Endothelial cell of umbilical vein (primary cell): ENCODE measurements around the gene ASAP2. TPM values are rescaled to one million over a fixed set of nuclear protein-coding genes. Genes with fewer than 3 reads are reported as not detected.

Experiments
- BruUV-seq: library from RNA; stranded (reverse); fragments of 400-500 nt; replicated peaks from 2 replicates; lab custom pipeline; 2021; lab: Mats Ljungman, UMichigan
- CTCF ChIA-PET: fragments of 300-600, 350-600 bp; sonication (Branson Sonifier 250); formaldehyde crosslinking; loops from one replicate; lab custom pipeline; 2021; ENCODE audit warnings: antibody characterized with exemption, inconsistent platforms; lab: Charles Lee
- POLR2A ChIA-PET: fragments of 300-600, 350-600 bp; sonication (Branson Sonifier 250); formaldehyde crosslinking; loops from one replicate; lab custom pipeline; 2021; ENCODE audit warnings: antibody characterized with exemption, inconsistent platforms; lab: Charles Lee
- DNase-seq: peaks from one replicate; pipeline ENCODE4 v3.0.0-alpha.2; 2011; ENCODE audit warnings: low read depth, low spot score
- FAIRE-seq: peaks from 2 replicates; lab custom pipeline; 2011; peaks lifted over from hg19 to GRCh38; lab: Jason Lieb, UNC
- H2AFZ ChIP-seq: 2 replicates; pipeline ENCODE4 v1.6.0; 2012; ENCODE audit warnings: low read depth, low read length, control low read depth, inconsistent platforms
- H3K27ac ChIP-seq: 2 replicates; pipeline ENCODE4 v1.5.1; 2011; ENCODE audit warnings: low read depth, mild to moderate bottlenecking, control low read depth, low read length, moderate library complexity; ENCODE audit not compliant: insufficient read depth
- H3K27me3 ChIP-seq, 2 experiments: 2 replicates each; pipeline versions ENCODE4 v1.6.0 to v1.6.1; 2011; ENCODE audit warnings: low read length in 2 of 2, mixed read lengths in 1 of 2; ENCODE audit not compliant: control insufficient read depth in 2 of 2, insufficient read depth in 2 of 2
- H3K36me3 ChIP-seq, 2 experiments: 2 replicates in 1 of 2; 3 replicates in 1 of 2; pipeline ENCODE4 v1.5.1; 2011; ENCODE audit warnings: low read length in 2 of 2, mild to moderate bottlenecking in 1 of 2, moderate library complexity in 1 of 2; ENCODE audit not compliant: control insufficient read depth in 2 of 2, insufficient read depth in 2 of 2; ENCODE audit errors: extremely low read depth in 1 of 2
- H3K4me1 ChIP-seq: 3 replicates; pipeline ENCODE4 v1.5.1; 2011; ENCODE audit warnings: mild to moderate bottlenecking, low read length; ENCODE audit not compliant: control insufficient read depth, insufficient read depth; ENCODE audit errors: extremely low read depth
- H3K4me2 ChIP-seq: 2 replicates; pipeline ENCODE4 v1.6.1; 2011; ENCODE audit warnings: low read length, control low read depth, mixed read lengths; ENCODE audit not compliant: insufficient read depth
- H3K4me3 ChIP-seq, 3 experiments: fragments of 200-600 bp in 1 of 3; sonication (generic), shearing (Covaris generic) in 1 of 3; replicated peaks in 1 of 3; 2 replicates each; pipeline ENCODE4 v1.5.1; 2011 to 2016; ENCODE audit warnings: control low read depth in 3 of 3, low read length in 3 of 3, mild to moderate bottlenecking in 2 of 3, inconsistent platforms in 1 of 3, low read depth in 1 of 3, moderate library complexity in 1 of 3; ENCODE audit not compliant: insufficient read depth in 1 of 3
- H3K79me2 ChIP-seq: 2 replicates; pipeline ENCODE4 v1.6.0; 2012; ENCODE audit warnings: low read length, inconsistent platforms; ENCODE audit not compliant: control insufficient read depth, insufficient read depth
- H3K9ac ChIP-seq: replicated peaks from 2 replicates; pipeline ENCODE3; 2011; ENCODE audit warnings: low read length, control low read depth; ENCODE audit not compliant: insufficient read depth; ENCODE audit errors: extremely low read depth
- H3K9me1 ChIP-seq: replicated peaks from 3 replicates; pipeline ENCODE4 v1.6.0; 2011; ENCODE audit warnings: mild to moderate bottlenecking, low read length; ENCODE audit not compliant: control insufficient read depth, insufficient read depth; ENCODE audit errors: extremely low read depth
- H3K9me3 ChIP-seq: replicated peaks from 2 replicates; pipeline ENCODE4 v1.5.1; 2012; ENCODE audit warnings: low read length, inconsistent platforms; ENCODE audit not compliant: control insufficient read depth, insufficient read depth
- H4K20me1 ChIP-seq: replicated peaks from 2 replicates; pipeline ENCODE3; 2011; ENCODE audit warnings: mild to moderate bottlenecking, low read length; ENCODE audit not compliant: control insufficient read depth, insufficient read depth; ENCODE audit errors: extremely low read depth
- CTCF ChIP-seq, 2 donors: IDR thresholded peaks; 1 replicate in 1 of 2; 2 replicates in 1 of 2; pipeline ENCODE4 v1.5.1; 2011; ENCODE audit warnings: low read length in 2 of 2, mild to moderate bottlenecking in 2 of 2, moderate library complexity in 2 of 2, control low read depth in 1 of 2, inconsistent platforms in 1 of 2, low read depth in 1 of 2; ENCODE audit not compliant: insufficient read depth in 1 of 2; ENCODE audit errors: extremely low read depth in 1 of 2
- EZH2 ChIP-seq: IDR thresholded peaks from 2 replicates; pipeline ENCODE4 v1.6.1; 2012; ENCODE audit warnings: borderline replicate concordance, low read depth, mild to moderate bottlenecking, moderate library complexity, low read length, inconsistent platforms; ENCODE audit not compliant: severe bottlenecking
- FOS ChIP-seq: IDR thresholded peaks from 2 replicates; pipeline ENCODE4 v1.6.1; 2011; ENCODE audit warnings: mild to moderate bottlenecking, low read length, moderate library complexity, borderline replicate concordance; ENCODE audit not compliant: insufficient read depth
- GATA2 ChIP-seq: IDR thresholded peaks from 2 replicates; pipeline ENCODE4 v1.7.0; 2011; ENCODE audit warnings: low read depth, mild to moderate bottlenecking, moderate library complexity, mixed read lengths, low read length; ENCODE audit not compliant: insufficient read length, insufficient read depth
- JUN ChIP-seq: IDR thresholded peaks from 2 replicates; pipeline ENCODE4 v1.6.1; 2011; ENCODE audit warnings: borderline replicate concordance, low read depth; ENCODE audit not compliant: insufficient read length, insufficient read depth
- MYC ChIP-seq: IDR thresholded peaks from one replicate; pipeline ENCODE4 v1.6.1; 2011; ENCODE audit warnings: mild to moderate bottlenecking, low read depth, low read length
- POLR2A ChIP-seq: IDR thresholded peaks from 2 replicates; pipeline ENCODE4 v1.6.1; 2012; ENCODE audit warnings: low read depth, mild to moderate bottlenecking, control low read depth, low read length
- POLR2AphosphoS5 ChIP-seq: IDR thresholded peaks from 2 replicates; pipeline ENCODE4 v1.6.1; 2012; ENCODE audit warnings: low read depth, mild to moderate bottlenecking, control low read depth, low read length, moderate library complexity; ENCODE audit not compliant: insufficient read depth
- dilution Hi-C: fragments of 300-500 bp; cut with MboI; formaldehyde crosslinking; loops from one replicate; pipeline ENCODE4 v1.15.0; 2019; ENCODE audit warnings: low sequenced_read_pairs; ENCODE audit not compliant: extremely low pct_ligation_motif_present
- intact Hi-C: fragments of 100-400 bp; cut with micrococcal nuclease; formaldehyde crosslinking; loops from one replicate; pipeline ENCODE4 v1.10.0; 2022
- polyA plus RNA-seq, 4 experiments: library from polyadenylated mRNA; depleted of rRNA in 3 of 4; stranded (reverse) in 3 of 4; unstranded in 1 of 4; fragments of >200 nt; gene quantifications; 2 replicates each; pipeline versions ENCODE4 v1.2.1 to v1.2.3, GENCODE V29; 2011 to 2012; ENCODE audit warnings: missing spikeins in 1 of 4
- total RNA-seq: library from RNA; stranded (reverse); gene quantifications from 2 replicates; pipeline ENCODE4 v1.2.3, GENCODE V29; 2021
- TF ChIP-seq, protein P1 (sequence below): IDR thresholded peaks from 2 replicates; pipeline ENCODE4 v1.6.1; 2011; ENCODE audit not compliant: insufficient read depth, insufficient read length

The ASAP2 gene
- total and polyA plus RNA-seq, 2 donors (not counting 3 experiments of a cell fraction or from before 2014, with no cell fraction given), result 31.1 to 79.2 TPM

GRCh38 chr2:9418746-9419145, 212.1 kb downstream of the ASAP2 start:
- CTCF ChIA-PET, result interaction anchor here (1.2 kb wide), 1 partner anchor 19 kb away, joined by 3 read pairs; no protein-coding TSS in a partner anchor
- H3K27me3 ChIP-seq, result no peaks in the 10 kb centered on the region
- dilution Hi-C loops, result no loop called here
- no peak overlapping the region for H3K4me3 ChIP-seq
- no peak for DNase-seq
- H3K9me3 ChIP-seq, result no peaks in the 10 kb centered on the region
- H4K20me1 ChIP-seq, result no peaks in the 10 kb centered on the region
- BruUV-seq, result no TSS peak
- H3K4me1 ChIP-seq, result peaks cover 9% of the 10 kb centered on the region
- POLR2A ChIA-PET, result no interaction called here
- intact Hi-C loops, result no loop called here
- no peak overlapping the region for H3K4me2 ChIP-seq
- no peak overlapping the region for H2AFZ ChIP-seq
- no peaks in the 10 kb centered on the region for H3K9me1 ChIP-seq
- H3K79me2 ChIP-seq, result peaks cover 61% of the 10 kb centered on the region
- TF ChIP-seq POLR2A (no peak), MYC (no peak)
- FAIRE-seq, result no peak
- H3K9ac ChIP-seq, result no peak overlapping the region
- H3K36me3 ChIP-seq, result peaks cover 0 to 5% of the 10 kb centered on the region in 2 experiments
- H3K27ac ChIP-seq, result no peak overlapping the region

DNA sequence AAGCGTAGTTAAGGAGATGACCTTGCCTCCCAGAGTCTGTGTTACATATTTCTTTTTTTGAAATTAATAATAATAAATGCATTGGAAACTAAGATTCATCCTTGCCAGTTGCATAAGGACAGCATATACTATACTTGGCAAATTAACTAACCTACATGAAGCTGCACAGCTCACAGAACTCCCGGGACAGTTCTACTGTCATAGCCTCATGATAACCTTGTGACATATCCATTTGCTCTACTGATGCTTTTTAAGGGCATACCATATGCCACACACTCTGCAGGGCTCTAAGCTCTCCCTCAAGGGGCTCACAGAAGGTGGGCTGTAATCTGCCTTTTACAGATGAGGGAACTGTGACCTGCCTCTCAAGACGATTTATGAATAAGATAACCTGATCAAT, 212.9 kb downstream of the ASAP2 start:
- peaks cover 62% of the 10 kb centered on the region for H3K79me2 ChIP-seq
- no peak for TF ChIP-seq GATA2
- TF ChIP-seq, protein P1, sequence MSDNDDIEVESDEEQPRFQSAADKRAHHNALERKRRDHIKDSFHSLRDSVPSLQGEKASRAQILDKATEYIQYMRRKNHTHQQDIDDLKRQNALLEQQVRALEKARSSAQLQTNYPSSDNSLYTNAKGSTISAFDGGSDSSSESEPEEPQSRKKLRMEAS, result no peak
- TF ChIP-seq FOS, result no peak
- TF ChIP-seq MYC, result no peak
- no peak for TF ChIP-seq POLR2AphosphoS5
- no peak for TF ChIP-seq EZH2
- no peak for TF ChIP-seq JUN
- no peak for TF ChIP-seq POLR2A
- no peak for TF ChIP-seq CTCF (IDR thresholded peaks at IDR 0.05; ENCODE audit: extremely low read depth in 1 of 2, insufficient read depth in 1 of 2, low read depth in 1 of 2, low read length in 2 of 2)
- peaks cover 0 to 4% of the 10 kb centered on the region in 2 experiments for H3K36me3 ChIP-seq
- H3K9me3 ChIP-seq, result no peaks in the 10 kb centered on the region
- H3K27ac ChIP-seq, result no peak overlapping the region
- FAIRE-seq, result no peak
- H3K4me2 ChIP-seq, result no peak overlapping the region
- CTCF ChIA-PET, result no interaction called here
- no peak overlapping the region for H3K4me3 ChIP-seq
- no peaks in the 10 kb centered on the region for H3K9me1 ChIP-seq
- no peaks in the 10 kb centered on the region for H4K20me1 ChIP-seq
- no peak overlapping the region for H2AFZ ChIP-seq
- no peak for DNase-seq
- POLR2A ChIA-PET, result no interaction called here
- H3K4me1 ChIP-seq, result peaks cover 14% of the 10 kb centered on the region
- H3K9ac ChIP-seq, result no peak overlapping the region
- no TSS peak for BruUV-seq
- no peaks in the 10 kb centered on the region for H3K27me3 ChIP-seq
- intact Hi-C loops, result no loop called here
- dilution Hi-C loops, result no loop called here
